Activated naive CD8-positive, alpha-beta T cell treated with anti-CD3 and anti-CD28 coated beads for 36 hours (primary cell): Measurements from ENCODE around the gene RAVER2. TPM values are rescaled to one million over a fixed set of nuclear protein-coding genes. Genes with fewer than 3 reads are reported as not detected.

ENCODE experiments used
- DNase-seq: peaks from one replicate; pipeline ENCODE4 v3.0.0; 2021
- H3K27ac Mint-ChIP-seq: one replicate; pipeline ENCODE4 v1.8.0; 2022; ENCODE audit warnings: mild to moderate bottlenecking, moderate library complexity, mixed read lengths
- H3K27me3 Mint-ChIP-seq: one replicate; pipeline ENCODE4 v1.8.0; 2022; ENCODE audit warnings: mild to moderate bottlenecking, mixed read lengths
- H3K36me3 Mint-ChIP-seq: one replicate; pipeline ENCODE4 v1.8.0; 2021; ENCODE audit warnings: mild to moderate bottlenecking, mixed read lengths
- H3K4me1 Mint-ChIP-seq: one replicate; pipeline ENCODE4 v1.8.0; 2021; ENCODE audit warnings: mixed read lengths
- H3K4me3 Mint-ChIP-seq: one replicate; pipeline ENCODE4 v1.8.0; 2022; ENCODE audit warnings: mild to moderate bottlenecking, moderate library complexity, mixed read lengths
- H3K9me3 Mint-ChIP-seq: one replicate; pipeline ENCODE4 v1.8.0; 2022; ENCODE audit warnings: mixed read lengths
- total RNA-seq, 2 experiments: library from RNA; stranded (reverse); gene quantifications; one replicate each; pipeline ENCODE4 v1.2.3, GENCODE V29; 2021

RAVER2 gene
- total RNA-seq, 2 experiments from 2014 or later, result 9.6 TPM

GRCh38 chr1:64881281-64881680 lies 136.4 kb downstream of the RAVER2 start:
- H3K27me3 Mint-ChIP-seq, result no peaks in the 10 kb centered on the region
- H3K36me3 Mint-ChIP-seq, result peaks cover 43% of the 10 kb centered on the region
- DNase-seq, result no peak
- H3K4me1 Mint-ChIP-seq, result peaks cover 51% of the 10 kb centered on the region
- no peaks in the 10 kb centered on the region for H3K9me3 Mint-ChIP-seq
- H3K27ac Mint-ChIP-seq, result no peak overlapping the region
- no peak overlapping the region for H3K4me3 Mint-ChIP-seq

Other genes starting within 250 kb of the RAVER2 start
- gene JAK1, start 221.5 kb downstream of the RAVER2 start, total RNA-seq, result 10 to 100 TPM; 85.6 to 88.0 TPM